Neural progenitor cell (in vitro differentiated cells): ENCODE results near the gene RND1.

ENCODE experiments used
- EZH2 ChIP-seq: fragments of 200-600 bp; sonication (generic); IDR thresholded peaks from 2 replicates; pipeline ENCODE4 v1.6.1; 2017; ENCODE audit warnings: antibody characterized with exemption, mild to moderate bottlenecking, moderate library complexity
- TF ChIP-seq, protein P1 (sequence below): fragments of 200-600 bp; sonication (generic); IDR thresholded peaks from 2 replicates; pipeline ENCODE4 v1.5.1; 2017; ENCODE audit warnings: antibody characterized with exemption, mild to moderate bottlenecking

DNA sequence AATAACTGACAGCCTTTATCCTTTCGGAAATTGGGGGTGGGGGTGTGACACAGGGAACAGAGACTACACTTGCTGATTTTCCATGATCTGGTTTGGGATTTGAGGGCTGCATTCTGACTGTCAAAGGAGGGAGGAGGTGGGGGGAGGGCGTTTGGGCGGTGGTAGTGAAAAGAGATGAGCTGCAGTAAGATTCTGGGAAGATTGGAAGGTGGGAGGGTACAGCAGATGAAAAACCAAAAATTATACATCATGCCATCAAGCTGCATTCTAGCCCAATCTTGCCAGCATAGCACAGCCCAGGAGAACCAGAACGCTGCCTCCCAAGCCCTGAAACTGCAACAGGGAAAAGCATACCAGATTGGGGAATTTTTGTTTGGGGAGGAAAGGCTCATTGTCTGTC is 2.4 kb downstream of the RND1 start:
- TF ChIP-seq, protein P1, sequence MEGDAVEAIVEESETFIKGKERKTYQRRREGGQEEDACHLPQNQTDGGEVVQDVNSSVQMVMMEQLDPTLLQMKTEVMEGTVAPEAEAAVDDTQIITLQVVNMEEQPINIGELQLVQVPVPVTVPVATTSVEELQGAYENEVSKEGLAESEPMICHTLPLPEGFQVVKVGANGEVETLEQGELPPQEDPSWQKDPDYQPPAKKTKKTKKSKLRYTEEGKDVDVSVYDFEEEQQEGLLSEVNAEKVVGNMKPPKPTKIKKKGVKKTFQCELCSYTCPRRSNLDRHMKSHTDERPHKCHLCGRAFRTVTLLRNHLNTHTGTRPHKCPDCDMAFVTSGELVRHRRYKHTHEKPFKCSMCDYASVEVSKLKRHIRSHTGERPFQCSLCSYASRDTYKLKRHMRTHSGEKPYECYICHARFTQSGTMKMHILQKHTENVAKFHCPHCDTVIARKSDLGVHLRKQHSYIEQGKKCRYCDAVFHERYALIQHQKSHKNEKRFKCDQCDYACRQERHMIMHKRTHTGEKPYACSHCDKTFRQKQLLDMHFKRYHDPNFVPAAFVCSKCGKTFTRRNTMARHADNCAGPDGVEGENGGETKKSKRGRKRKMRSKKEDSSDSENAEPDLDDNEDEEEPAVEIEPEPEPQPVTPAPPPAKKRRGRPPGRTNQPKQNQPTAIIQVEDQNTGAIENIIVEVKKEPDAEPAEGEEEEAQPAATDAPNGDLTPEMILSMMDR = no peak
- TF ChIP-seq EZH2 = no peak
